Omental fat pad (tissue), 4 donors: ENCODE measurements around the gene ST8SIA5. TPM values are rescaled to one million over a fixed set of nuclear protein-coding genes. Genes with fewer than 3 reads are reported as not detected.

Experiments
- ATAC-seq: fragments of 150-250 bp; one replicate; pipeline ENCODE4 v1.9.1; 2016; ENCODE audit warnings: mild to moderate bottlenecking, moderate library complexity; ENCODE audit not compliant: low FRiP score
- DNase-seq: peaks from one replicate; pipeline ENCODE4 v3.0.0-alpha.2; 2019; ENCODE audit warnings: low spot score
- CTCF ChIP-seq, 3 donors: fragments of 450-650 bp; IDR thresholded peaks; one replicate each; pipeline ENCODE4 v1.5.1; 2016 to 2017; ENCODE audit warnings: antibody characterized with exemption in 3 of 3, mild to moderate bottlenecking in 3 of 3, moderate library complexity in 2 of 3
- total RNA-seq, 4 donors: library from RNA; depleted of rRNA; stranded (reverse); fragments of >200 nt; gene quantifications; one replicate each; pipeline ENCODE4 v1.1.0, GENCODE V29; 2016

Gene ST8SIA5
- total RNA-seq, 4 donors from 2014 or later = 0.50 TPM; not detected in 3

- TF ChIP-seq CTCF (IDR thresholded peaks at IDR 0.05) = no peak
- no peak for ATAC-seq
- no peak for DNase-seq
Observed at GRCh38 chr18:46683252-46683651, 73.6 kb downstream of the ST8SIA5 start.

- no peak for ATAC-seq
- DNase-seq = no peak
- no peak for TF ChIP-seq CTCF (IDR thresholded peaks at IDR 0.05)
Observed at GRCh38 chr18:46680784-46681695, 75.8 kb downstream of the ST8SIA5 start.

- TF ChIP-seq CTCF (IDR thresholded peaks at IDR 0.05) = no peak
- DNase-seq (no peak), ATAC-seq (no peak)
Observed at GRCh38 chr18:46679846-46680598, 76.8 kb downstream of the ST8SIA5 start.

GRCh38 chr18:46678785-46679399 is 78.0 kb downstream of the ST8SIA5 start:
- DNase-seq (no peak), ATAC-seq (no peak)
- TF ChIP-seq CTCF (IDR thresholded peaks at IDR 0.05) = no peak

DNA sequence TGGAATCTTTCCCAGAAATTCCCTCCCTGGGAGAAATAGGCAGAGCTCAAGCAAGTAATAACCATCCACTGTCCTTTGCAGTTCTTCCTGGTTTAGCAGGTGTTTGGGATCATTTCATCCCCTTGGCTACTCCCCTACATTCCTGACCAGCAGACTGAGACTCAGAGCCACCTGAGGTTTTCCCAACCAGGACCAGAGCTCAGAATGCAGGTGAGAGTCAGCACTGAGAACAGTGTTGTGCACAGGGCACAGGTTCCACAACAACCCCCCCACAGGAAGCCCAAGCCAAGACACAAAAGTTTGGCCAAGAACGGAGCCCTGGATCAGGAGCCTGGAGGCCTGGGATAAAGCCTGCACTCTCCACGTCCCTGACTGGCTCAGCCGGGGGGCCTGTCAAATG is 78.8 kb downstream of the ST8SIA5 start:
- TF ChIP-seq CTCF (IDR thresholded peaks at IDR 0.05) = no peak
- no peak for ATAC-seq

DNA sequence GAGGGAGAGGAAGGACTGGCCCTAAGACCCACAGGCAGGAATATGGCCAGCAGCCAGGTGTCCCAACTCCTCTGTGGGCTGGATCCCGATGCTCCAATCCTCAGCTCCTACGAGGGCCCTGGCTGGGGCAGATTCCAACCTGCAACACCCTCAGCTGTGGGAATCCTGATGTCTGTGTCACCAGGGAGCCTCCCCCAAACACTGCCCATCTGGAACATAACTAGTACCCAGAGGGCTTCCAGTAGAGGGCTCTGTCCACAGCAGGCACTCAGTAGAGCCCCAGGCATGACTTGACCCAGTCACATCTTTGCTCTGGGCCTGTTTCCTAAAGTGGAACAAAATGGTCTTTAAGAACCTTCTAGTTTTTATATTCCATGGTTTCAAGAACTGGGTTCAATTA is 79.2 kb downstream of the ST8SIA5 start:
- no peak for DNase-seq
- no peak for ATAC-seq
- no peak for TF ChIP-seq CTCF (IDR thresholded peaks at IDR 0.05)

More for the DNA sequence above, 78.8 kb downstream of the ST8SIA5 start:
- no peak for DNase-seq
